Testis (tissue), 3 donors: ENCODE measurements around the gene MFSD12. TPM values are rescaled to one million over a fixed set of nuclear protein-coding genes. Genes with fewer than 3 reads are reported as not detected.
"Not testable (repeated sequence)": the region's sequence is repeated elsewhere in the genome, so short reads cannot be mapped to it uniquely, and the experiment has no call there.

Experiments used
- DNase-seq: peaks from one replicate; pipeline ENCODE4 v3.0.0-alpha.2; 2019
- H3K27ac ChIP-seq, 2 donors: fragments of 200-600 bp; sonication (generic); one replicate each; pipeline ENCODE4 v1.5.1; 2019
- H3K27me3 ChIP-seq: fragments of 200-600 bp; sonication (generic); one replicate; pipeline ENCODE4 v1.5.1; 2019
- H3K36me3 ChIP-seq: fragments of 200-600 bp; sonication (generic); one replicate; pipeline ENCODE4 v1.5.1; 2017; ENCODE audit warnings: low read depth; ENCODE audit errors: missing control alignments
- H3K4me1 ChIP-seq: fragments of 200-600 bp; sonication (generic); one replicate; pipeline ENCODE4 v1.5.1; 2019
- H3K4me3 ChIP-seq, 2 donors: fragments of 200-600 bp; sonication (generic); one replicate each; pipeline ENCODE4 v1.5.1; 2017 to 2019
- H3K9me3 ChIP-seq: fragments of 200-600 bp; sonication (generic); one replicate; pipeline ENCODE4 v1.5.1; 2017
- POLR2A ChIP-seq: fragments of 450-650 bp; IDR thresholded peaks from one replicate; pipeline ENCODE4 v1.6.1; 2017; ENCODE audit warnings: antibody characterized with exemption, mild to moderate bottlenecking, moderate library complexity
- WGBS, 2 donors: methylation state at CpG; one replicate each; pipeline ENCODE4 v1.1.5; 2018; 5-methylcytosine and 5-hydroxymethylcytosine counted together
- intact Hi-C: fragments of 100-400 bp; cut with DNase I; formaldehyde crosslinking; loops from one replicate; pipeline ENCODE4 v1.15.1; 2023; ENCODE audit warnings: low total_unique reads
- polyA plus RNA-seq: library from polyadenylated mRNA; stranded (reverse); fragments of 350-450 nt; fragmentation: Illumina TruSeq; extraction: RNeasy Lipid Tissue Mini Kit (QIAGEN cat#74804); gene quantifications from one replicate; pipeline ENCODE4 v1.2.3, GENCODE V29; 2014; ENCODE audit warnings: low read depth, low replicate concordance; ENCODE audit not compliant: insufficient read depth
- total RNA-seq, 2 donors: library from RNA; depleted of rRNA; stranded (reverse); fragments of >200 nt; gene quantifications; one replicate each; pipeline ENCODE4 v1.2.3, GENCODE V29; 2016
- TF ChIP-seq, protein P1 (sequence below), 3 experiments: fragments of 450-650 bp in 2 of 3; fragments of 200-600 bp in 1 of 3; sonication (generic) in 1 of 3; IDR thresholded peaks; one replicate each; pipeline ENCODE4 v1.5.1; 2016 to 2019; ENCODE audit warnings: antibody characterized with exemption in 3 of 3, mild to moderate bottlenecking in 2 of 3, moderate library complexity in 1 of 3

MFSD12 gene
- total and polyA plus RNA-seq, 3 donors from 2014 or later, result 32.8 to 95.1 (median 83.9) TPM

- TF ChIP-seq, protein P1, sequence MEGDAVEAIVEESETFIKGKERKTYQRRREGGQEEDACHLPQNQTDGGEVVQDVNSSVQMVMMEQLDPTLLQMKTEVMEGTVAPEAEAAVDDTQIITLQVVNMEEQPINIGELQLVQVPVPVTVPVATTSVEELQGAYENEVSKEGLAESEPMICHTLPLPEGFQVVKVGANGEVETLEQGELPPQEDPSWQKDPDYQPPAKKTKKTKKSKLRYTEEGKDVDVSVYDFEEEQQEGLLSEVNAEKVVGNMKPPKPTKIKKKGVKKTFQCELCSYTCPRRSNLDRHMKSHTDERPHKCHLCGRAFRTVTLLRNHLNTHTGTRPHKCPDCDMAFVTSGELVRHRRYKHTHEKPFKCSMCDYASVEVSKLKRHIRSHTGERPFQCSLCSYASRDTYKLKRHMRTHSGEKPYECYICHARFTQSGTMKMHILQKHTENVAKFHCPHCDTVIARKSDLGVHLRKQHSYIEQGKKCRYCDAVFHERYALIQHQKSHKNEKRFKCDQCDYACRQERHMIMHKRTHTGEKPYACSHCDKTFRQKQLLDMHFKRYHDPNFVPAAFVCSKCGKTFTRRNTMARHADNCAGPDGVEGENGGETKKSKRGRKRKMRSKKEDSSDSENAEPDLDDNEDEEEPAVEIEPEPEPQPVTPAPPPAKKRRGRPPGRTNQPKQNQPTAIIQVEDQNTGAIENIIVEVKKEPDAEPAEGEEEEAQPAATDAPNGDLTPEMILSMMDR (IDR thresholded peaks at IDR 0.05), result no peak
- no peak for TF ChIP-seq POLR2A
- no peak overlapping the region for H3K4me3 ChIP-seq
- intact Hi-C loops, result no loop called here
- no peaks in the 10 kb centered on the region for H3K36me3 ChIP-seq
- no peaks in the 10 kb centered on the region for H3K9me3 ChIP-seq
- peaks cover 17% of the 10 kb centered on the region for H3K4me1 ChIP-seq
- no peak overlapping the region for H3K27ac ChIP-seq
- 88% methylated on average over 27 of the region's 29 CpGs; no CpG with 5 or more reads in 1 of the 2 donors for WGBS, 2 donors
- no peaks in the 10 kb centered on the region for H3K27me3 ChIP-seq
- no peak for DNase-seq
Observed at GRCh38 chr19:3531716-3532115, 25.7 kb downstream of the MFSD12 start.

GRCh38 chr19:3530389-3530788 lies 27.0 kb downstream of the MFSD12 start:
- TF ChIP-seq, protein P1 (IDR thresholded peaks at IDR 0.05), result no peak
- TF ChIP-seq POLR2A, result no peak
- DNase-seq, result no peak
- no peak overlapping the region for H3K27ac ChIP-seq
- no peaks in the 10 kb centered on the region for H3K9me3 ChIP-seq
- H3K27me3 ChIP-seq, result no peaks in the 10 kb centered on the region
- H3K4me3 ChIP-seq, result no peak overlapping the region
- no peaks in the 10 kb centered on the region for H3K36me3 ChIP-seq
- H3K4me1 ChIP-seq, result peaks cover 10% of the 10 kb centered on the region
- intact Hi-C loops, result no loop called here
- 94 to 98% methylated on average over 12 of the region's 12 CpGs for WGBS, 2 donors

DNA sequence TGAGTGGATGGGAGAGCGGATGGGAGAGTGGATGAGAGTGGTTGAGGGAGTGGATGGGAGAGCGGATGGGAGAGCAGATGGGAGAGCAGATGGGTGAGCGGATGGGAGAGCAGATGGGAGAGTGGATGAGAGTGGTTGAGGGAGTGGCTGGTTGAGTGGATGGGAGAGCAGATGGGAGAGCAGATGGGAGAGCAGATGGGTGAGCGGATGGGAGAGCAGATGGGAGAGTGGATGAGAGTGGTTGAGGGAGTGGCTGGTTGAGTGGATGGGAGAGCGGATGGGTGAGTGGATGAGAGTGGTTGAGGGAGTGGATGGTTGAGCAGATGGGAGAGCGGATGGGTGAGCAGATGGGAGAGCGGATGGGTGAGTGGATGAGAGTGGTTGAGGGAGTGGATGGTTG lies 28.1 kb downstream of the MFSD12 start:
- DNase-seq, intact Hi-C loops, H3K4me3 ChIP-seq, H3K27ac ChIP-seq, H3K9me3 ChIP-seq, H3K36me3 ChIP-seq, H3K27me3 ChIP-seq: not testable (repeated sequence)
- WGBS, 2 donors, result 91 to 95% methylated on average over 7 of the region's 7 CpGs
- peaks cover 10% of the 10 kb centered on the region for H3K4me1 ChIP-seq

DNA sequence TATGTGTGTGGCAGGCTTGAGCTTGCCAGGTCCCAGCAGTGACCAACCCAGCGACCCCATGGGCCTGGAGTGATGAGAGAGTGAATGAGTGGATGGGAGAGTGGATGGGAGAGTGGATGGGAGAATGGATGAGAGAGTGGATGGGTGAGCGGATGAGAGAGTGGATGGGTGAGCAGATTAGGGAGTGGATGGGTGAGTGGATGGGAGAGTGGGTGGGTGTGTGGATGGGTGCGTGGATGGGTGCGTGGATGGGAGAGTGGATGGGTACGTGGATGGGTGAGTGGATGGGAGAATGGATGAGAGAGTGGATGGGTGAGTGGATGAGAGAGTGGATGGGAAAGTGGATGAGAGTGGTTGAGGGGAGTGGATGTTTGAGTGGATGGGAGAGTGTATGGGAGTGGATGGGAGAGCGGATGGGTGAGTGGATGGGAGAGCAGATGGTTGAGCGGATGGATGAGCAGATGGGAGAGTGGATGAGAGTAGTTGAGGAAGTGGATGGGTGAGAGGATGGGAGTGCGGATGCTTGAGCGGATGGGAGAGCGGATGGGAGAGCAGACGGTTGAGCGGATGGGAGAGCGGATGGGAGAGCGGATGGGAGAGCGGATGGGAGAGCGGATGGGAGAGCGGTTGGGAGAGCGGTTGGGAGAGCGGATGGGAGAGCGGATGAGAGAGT lies 28.7 kb downstream of the MFSD12 start:
- Histone ChIP-seq H3K4me3 (no peak overlapping the region), H3K27me3 (no peaks in the 10 kb centered on the region), H3K36me3 (no peaks in the 10 kb centered on the region), H3K27ac (no peak overlapping the region), H3K9me3 (no peaks in the 10 kb centered on the region), H3K4me1 (peaks cover 9% of the 10 kb centered on the region)
- DNase-seq, result no peak
- no peak for TF ChIP-seq POLR2A
- TF ChIP-seq, protein P1 (IDR thresholded peaks at IDR 0.05), result no peak
- intact Hi-C loops, result no loop called here
- WGBS, 2 donors, result 93% methylated on average over 20 of the region's 20 CpGs

DNA sequence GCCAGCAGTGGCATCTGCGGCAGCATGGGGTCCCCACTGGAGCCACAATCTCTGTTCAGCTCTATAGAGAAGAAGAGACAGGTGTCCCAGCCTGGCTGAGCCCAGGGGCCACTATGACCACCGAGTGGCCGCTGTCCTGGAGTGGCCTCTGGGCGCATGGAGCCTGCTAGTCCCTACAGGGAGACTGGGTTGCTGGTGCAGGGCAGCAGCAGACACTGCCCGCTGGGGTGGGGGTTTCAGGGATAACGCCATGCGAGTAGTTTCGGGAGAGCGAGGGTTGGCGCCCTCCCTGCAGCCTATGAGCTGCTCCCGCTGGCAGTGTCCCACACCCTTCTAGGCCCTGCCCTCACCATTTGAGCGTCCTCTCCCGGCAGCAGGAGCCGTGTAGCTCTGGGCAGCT lies 29.3 kb downstream of the MFSD12 start:
- Histone ChIP-seq H3K27me3 (no peaks in the 10 kb centered on the region), H3K27ac (no peak overlapping the region), H3K4me3 (no peak overlapping the region), H3K36me3 (no peaks in the 10 kb centered on the region), H3K9me3 (no peaks in the 10 kb centered on the region), H3K4me1 (peaks cover 3% of the 10 kb centered on the region)
- WGBS, 2 donors, result 97 to 98% methylated on average over 8 to 14 of the region's 14 CpGs
- intact Hi-C loops, result no loop called here
- TF ChIP-seq, protein P1 (IDR thresholded peaks at IDR 0.05), result no peak
- no peak for TF ChIP-seq POLR2A
- no peak for DNase-seq
